VCaP (cell line): Measurements from ENCODE around the gene MAOB.

ENCODE experiments used
- H3K27ac ChIP-seq: fragments of 450-650 bp; 2 replicates; pipeline ENCODE4 v1.5.1; 2017
- CTCF ChIP-seq: fragments of 450-650 bp; conservative IDR thresholded peaks from 2 replicates; pipeline ENCODE4 v1.5.1; 2017; ENCODE audit warnings: mild to moderate bottlenecking, moderate library complexity

Gene MAOB

GRCh38 chrX:43813319-43813718 lies 68.9 kb downstream of the MAOB start:
- no peak overlapping the region for H3K27ac ChIP-seq
- no peak for TF ChIP-seq CTCF

GRCh38 chrX:43809463-43809862 lies 72.8 kb downstream of the MAOB start:
- H3K27ac ChIP-seq, result no peak overlapping the region
- no peak for TF ChIP-seq CTCF

GRCh38 chrX:43808231-43808630 lies 74.0 kb downstream of the MAOB start:
- no peak overlapping the region for H3K27ac ChIP-seq
- no peak for TF ChIP-seq CTCF

- H3K27ac ChIP-seq, result no peak overlapping the region
- TF ChIP-seq CTCF, result no peak
These were observed 76.7 kb downstream of the MAOB start for GRCh38 chrX:43805579-43805978.

GRCh38 chrX:43804021-43804420 lies 78.2 kb downstream of the MAOB start:
- TF ChIP-seq CTCF, result no peak
- H3K27ac ChIP-seq, result no peak overlapping the region

- TF ChIP-seq CTCF, result no peak
These were observed 96.2 kb downstream of the MAOB start for GRCh38 chrX:43785930-43786591.

GRCh38 chrX:43758044-43758443 lies 124.2 kb downstream of the MAOB start:
- H3K27ac ChIP-seq, result no peak overlapping the region
- TF ChIP-seq CTCF, result no peak

More at GRCh38 chrX:43785930-43786591, 96.2 kb downstream of the MAOB start:
- no peak overlapping the region for H3K27ac ChIP-seq
